Neuronal stem cell (in vitro differentiated cells): Measurements from ENCODE around the gene RNASE7. TPM values are rescaled to one million over a fixed set of nuclear protein-coding genes. Genes with fewer than 3 reads are reported as not detected.
A peak's percentile ranks its signal among the peaks of the same experiment; 100 is the strongest.

Experiments
- DNase-seq: peaks from one replicate; pipeline ENCODE4 v3.0.0-alpha.2; 2013; ENCODE audit warnings: low spot score
- H2AFZ ChIP-seq: one replicate; pipeline ENCODE4 v1.6.1; 2013; ENCODE audit warnings: mild to moderate bottlenecking, low read length, inconsistent platforms
- H2AK5ac ChIP-seq: 2 replicates; pipeline ENCODE4 v1.6.1; 2013; ENCODE audit warnings: low read depth, mild to moderate bottlenecking, inconsistent platforms, low read length, moderate library complexity, mixed read lengths
- H2BK120ac ChIP-seq: 2 replicates; pipeline ENCODE4 v1.6.1; 2013; ENCODE audit warnings: low read depth, mild to moderate bottlenecking, inconsistent platforms, low read length, moderate library complexity, mixed read lengths
- H2BK12ac ChIP-seq: one replicate; pipeline ENCODE4 v1.6.1; 2013; ENCODE audit warnings: low read length, inconsistent platforms
- H2BK15ac ChIP-seq: 2 replicates; pipeline ENCODE4 v1.6.1; 2013; ENCODE audit warnings: mild to moderate bottlenecking, low read length, inconsistent platforms, mixed read lengths
- H2BK5ac ChIP-seq: one replicate; pipeline ENCODE4 v1.6.1; 2013; ENCODE audit warnings: inconsistent platforms, mild to moderate bottlenecking, low read length, moderate library complexity
- H3K14ac ChIP-seq: one replicate; pipeline ENCODE4 v1.6.1; 2013; ENCODE audit warnings: low read length, inconsistent platforms
- H3K18ac ChIP-seq: 2 replicates; pipeline ENCODE4 v1.6.1; 2013; ENCODE audit warnings: low read length, inconsistent platforms
- H3K23ac ChIP-seq: 2 replicates; pipeline ENCODE4 v1.6.1; 2013; ENCODE audit warnings: low read depth, mild to moderate bottlenecking, mixed read lengths, low read length, inconsistent platforms; ENCODE audit not compliant: poor library complexity
- H3K27ac ChIP-seq: replicated peaks from 3 replicates; pipeline ENCODE4 v1.5.1; 2013; ENCODE audit warnings: low read length, inconsistent platforms
- H3K27me3 ChIP-seq, 3 experiments: 2 replicates each; pipeline ENCODE4 v1.6.1; 2013; ENCODE audit warnings: low read length in 3 of 3, mild to moderate bottlenecking in 2 of 3, inconsistent platforms in 1 of 3, low read depth in 1 of 3, mixed read lengths in 1 of 3, moderate library complexity in 1 of 3; ENCODE audit not compliant: control insufficient read depth in 3 of 3, insufficient read depth in 3 of 3
- H3K36me3 ChIP-seq, 2 donors: replicated peaks in 1 of 2; 2 replicates each; pipeline ENCODE4 v1.6.1; 2013; ENCODE audit warnings: low read length in 2 of 2; ENCODE audit not compliant: control insufficient read depth in 2 of 2, insufficient read depth in 2 of 2
- H3K4ac ChIP-seq: 2 replicates; pipeline ENCODE4 v1.6.1; 2013; ENCODE audit warnings: inconsistent platforms, mild to moderate bottlenecking, low read length, moderate library complexity
- H3K4me1 ChIP-seq, 2 donors: 1 replicate in 1 of 2; 2 replicates in 1 of 2; pipeline ENCODE4 v1.6.1; 2013; ENCODE audit warnings: low read length in 2 of 2, low read depth in 1 of 2; ENCODE audit not compliant: control insufficient read depth in 2 of 2, insufficient read depth in 1 of 2
- H3K4me2 ChIP-seq: one replicate; pipeline ENCODE4 v1.6.1; 2013; ENCODE audit warnings: mild to moderate bottlenecking, low read length, inconsistent platforms; ENCODE audit not compliant: insufficient read depth, poor library complexity, severe bottlenecking
- H3K4me3 ChIP-seq, 2 donors: 2 replicates each; pipeline ENCODE4 v1.5.1; 2013; ENCODE audit warnings: low read length in 2 of 2, mild to moderate bottlenecking in 2 of 2, inconsistent platforms in 1 of 2, moderate library complexity in 1 of 2
- H3K79me1 ChIP-seq: one replicate; pipeline ENCODE4 v1.6.1; 2013; ENCODE audit warnings: low read depth, mild to moderate bottlenecking, inconsistent platforms, low read length, moderate library complexity
- H3K9ac ChIP-seq: one replicate; pipeline ENCODE4 v1.6.1; 2013; ENCODE audit warnings: mild to moderate bottlenecking, low read depth, low read length, inconsistent platforms; ENCODE audit not compliant: poor library complexity
- H3K9me3 ChIP-seq, 2 donors: replicated peaks in 1 of 2; 2 replicates each; pipeline versions ENCODE3 to v1.6.1; 2013; ENCODE audit warnings: low read length in 2 of 2, mild to moderate bottlenecking in 2 of 2, inconsistent platforms in 1 of 2, low read depth in 1 of 2, mixed read lengths in 1 of 2, moderate library complexity in 1 of 2; ENCODE audit not compliant: control insufficient read depth in 2 of 2, insufficient read depth in 1 of 2
- H4K8ac ChIP-seq: one replicate; pipeline ENCODE4 v1.6.1; 2013; ENCODE audit warnings: low read depth, mild to moderate bottlenecking, inconsistent platforms, low read length, moderate library complexity
- H4K91ac ChIP-seq: one replicate; pipeline ENCODE4 v1.6.1; 2013; ENCODE audit warnings: low read length, low read depth, mild to moderate bottlenecking, inconsistent platforms; ENCODE audit not compliant: poor library complexity
- WGBS, 2 donors: extraction: QIAGEN DNeasy Blood & Tissue Kit; methylation state at CpG; one replicate each; pipeline ENCODE4 v1.1.7; 2013; ENCODE audit warnings: missing lambda C conversion rate in 2 of 2, mixed read lengths in 1 of 2; ENCODE audit not compliant: insufficient read length in 2 of 2, insufficient replicate concordance in 1 of 2; ENCODE audit errors: extremely low coverage in 2 of 2; 5-methylcytosine and 5-hydroxymethylcytosine counted together
- polyA plus RNA-seq, 2 experiments: library from polyadenylated mRNA; stranded (reverse); fragments of 200-250 nt; gene quantifications; one replicate each; pipeline ENCODE4 v1.2.3, GENCODE V29; 2013

The RNASE7 gene
- polyA plus RNA-seq (2013, experiment 1 of 2): not detected
- not detected for polyA plus RNA-seq (2013, experiment 2 of 2)

- no peak for DNase-seq
- Histone ChIP-seq H3K4ac (no peak within 1 kb of the TSS), H3K79me1 (no peaks in the 10 kb centered on the region), H3K14ac (peak within 1 kb of the TSS; percentile 5), H2BK12ac (no peak within 1 kb of the TSS), H2AK5ac (no peak within 1 kb of the TSS), H3K27me3 (peaks cover 0 to 50% (median 0%) of the 10 kb centered on the region in 3 experiments), H3K36me3 (no peaks in the 10 kb centered on the region), H3K9ac (no peak within 1 kb of the TSS), H3K18ac (no peak within 1 kb of the TSS), H4K8ac (no peak within 1 kb of the TSS), H4K91ac (no peak within 1 kb of the TSS), H3K27ac (no peak within 1 kb of the TSS), H3K4me3 (no peak within 1 kb of the TSS), H2BK15ac (no peak within 1 kb of the TSS), H3K4me2 (no peak within 1 kb of the TSS), H2AFZ (no peak within 1 kb of the TSS), H2BK120ac (no peak within 1 kb of the TSS), H3K4me1 (peaks cover 1 to 2% of the 10 kb centered on the region in 2 donors), H2BK5ac (no peak within 1 kb of the TSS), H3K23ac (no peak within 1 kb of the TSS), H3K9me3 (no peaks in the 10 kb centered on the region)
- no CpG with 5 or more reads among the region's 11 CpGs for WGBS, 2 donors
These were observed at the start of gene RNASE7 for GRCh38 chr14:21041676-21042433. Gene RNASE7 (plus strand): TSS chr14:21042362. CDS start chr14:21042993, 631 bp downstream.

GRCh38 chr14:20996521-20996920, 45.6 kb upstream of the RNASE7 start:
- Histone ChIP-seq H3K27me3 (no peaks in the 10 kb centered on the region), H3K79me1 (no peaks in the 10 kb centered on the region), H3K14ac (no peak overlapping the region), H4K91ac (no peak overlapping the region), H3K9ac (no peak overlapping the region), H4K8ac (no peak overlapping the region), H2AFZ (no peak overlapping the region), H2BK12ac (no peak overlapping the region), H2AK5ac (no peak overlapping the region), H3K23ac (no peak overlapping the region), H2BK5ac (no peak overlapping the region), H2BK15ac (no peak overlapping the region), H3K4me2 (no peak overlapping the region), H3K4ac (no peak overlapping the region), H2BK120ac (no peak overlapping the region), H3K27ac (no peak overlapping the region), H3K18ac (no peak overlapping the region), H3K36me3 (peaks cover 34 to 63% of the 10 kb centered on the region in 2 donors), H3K4me1 (no peaks in the 10 kb centered on the region), H3K4me3 (no peak overlapping the region), H3K9me3 (no peaks in the 10 kb centered on the region)
- DNase-seq: no peak
- WGBS, 2 donors: no CpG with 5 or more reads among the region's 14 CpGs

GRCh38 chr14:20997115-20997514, 45.0 kb upstream of the RNASE7 start:
- H3K36me3 ChIP-seq: peaks cover 31 to 57% of the 10 kb centered on the region in 2 donors
- no peak overlapping the region for H2BK120ac ChIP-seq
- H4K91ac ChIP-seq: no peak overlapping the region
- no peak for DNase-seq
- no peak overlapping the region for H3K27ac ChIP-seq
- H3K14ac ChIP-seq: no peak overlapping the region
- H3K9ac ChIP-seq: no peak overlapping the region
- no peaks in the 10 kb centered on the region for H3K4me1 ChIP-seq
- H3K23ac ChIP-seq: no peak overlapping the region
- no peak overlapping the region for H4K8ac ChIP-seq
- H3K4ac ChIP-seq: no peak overlapping the region
- no peak overlapping the region for H2BK15ac ChIP-seq
- no peak overlapping the region for H2AFZ ChIP-seq
- H3K79me1 ChIP-seq: no peaks in the 10 kb centered on the region
- no peak overlapping the region for H3K18ac ChIP-seq
- H2AK5ac ChIP-seq: no peak overlapping the region
- H3K27me3 ChIP-seq: no peaks in the 10 kb centered on the region
- H3K9me3 ChIP-seq: no peaks in the 10 kb centered on the region
- no peak overlapping the region for H3K4me3 ChIP-seq
- no peak overlapping the region for H2BK5ac ChIP-seq
- H2BK12ac ChIP-seq: no peak overlapping the region
- no CpG with 5 or more reads among the region's 4 CpGs for WGBS, 2 donors
- no peak overlapping the region for H3K4me2 ChIP-seq

GRCh38 chr14:20997564-20997963, 44.6 kb upstream of the RNASE7 start:
- no CpG with 5 or more reads among the region's 6 CpGs for WGBS, 2 donors
- H2BK120ac ChIP-seq: no peak overlapping the region
- no peak overlapping the region for H3K18ac ChIP-seq
- no peak overlapping the region for H2AK5ac ChIP-seq
- no peak overlapping the region for H2BK12ac ChIP-seq
- no peak overlapping the region for H3K27ac ChIP-seq
- H3K4ac ChIP-seq: no peak overlapping the region
- no peaks in the 10 kb centered on the region for H3K4me1 ChIP-seq
- no peaks in the 10 kb centered on the region for H3K9me3 ChIP-seq
- H3K4me2 ChIP-seq: no peak overlapping the region
- H2BK15ac ChIP-seq: no peak overlapping the region
- no peak overlapping the region for H3K14ac ChIP-seq
- peaks cover 27 to 53% of the 10 kb centered on the region in 2 donors for H3K36me3 ChIP-seq
- no peak for DNase-seq
- H2BK5ac ChIP-seq: no peak overlapping the region
- H4K8ac ChIP-seq: no peak overlapping the region
- no peak overlapping the region for H4K91ac ChIP-seq
- H2AFZ ChIP-seq: no peak overlapping the region
- no peak overlapping the region for H3K23ac ChIP-seq
- no peak overlapping the region for H3K4me3 ChIP-seq
- no peaks in the 10 kb centered on the region for H3K79me1 ChIP-seq
- no peaks in the 10 kb centered on the region for H3K27me3 ChIP-seq
- H3K9ac ChIP-seq: no peak overlapping the region
